ENCODE data around the gene AMER1.

The AMER1 gene

DNA sequence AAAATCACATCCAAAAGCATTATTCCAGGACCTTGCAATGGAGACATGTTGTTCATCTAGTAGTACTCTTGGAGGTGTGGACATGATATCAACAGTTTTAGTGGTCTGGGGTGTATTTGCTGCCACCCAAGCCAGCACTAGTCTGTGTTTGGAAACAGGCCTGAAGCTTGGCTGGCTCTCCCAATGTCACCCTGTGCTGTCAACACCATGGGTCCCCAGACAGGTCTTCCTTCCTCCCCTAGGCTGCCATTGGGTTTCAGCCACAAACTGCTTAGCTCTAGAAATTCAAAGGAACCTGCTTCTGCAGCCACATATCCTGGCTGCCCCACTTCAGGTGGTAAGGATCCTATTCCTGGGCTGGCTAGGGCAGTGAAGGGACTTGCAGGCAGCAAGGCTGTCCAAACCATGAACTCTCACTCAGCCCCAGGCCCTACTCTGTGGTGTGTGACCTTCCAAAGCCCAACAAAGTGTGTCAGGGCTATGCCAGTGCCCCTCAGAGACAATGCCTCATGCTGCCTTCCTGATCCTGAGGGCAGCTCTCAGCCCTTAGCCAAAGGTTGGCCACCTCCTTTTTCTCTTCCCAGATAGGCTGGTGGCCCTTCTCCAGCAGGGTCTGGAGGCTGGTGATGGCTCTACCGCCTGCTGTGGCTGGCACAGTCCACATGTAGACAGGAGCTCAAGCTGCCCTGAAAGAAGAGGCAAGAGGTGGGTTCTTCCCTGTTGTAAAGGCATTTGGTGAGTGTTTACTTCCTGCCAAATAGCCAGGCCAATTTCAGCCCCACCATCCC is 18.3 kb downstream of the AMER1 start:
- DNase-seq (ENCODE audit: low read depth in 4 of 4, low spot score in 1 of 4) = no peak

DNA sequence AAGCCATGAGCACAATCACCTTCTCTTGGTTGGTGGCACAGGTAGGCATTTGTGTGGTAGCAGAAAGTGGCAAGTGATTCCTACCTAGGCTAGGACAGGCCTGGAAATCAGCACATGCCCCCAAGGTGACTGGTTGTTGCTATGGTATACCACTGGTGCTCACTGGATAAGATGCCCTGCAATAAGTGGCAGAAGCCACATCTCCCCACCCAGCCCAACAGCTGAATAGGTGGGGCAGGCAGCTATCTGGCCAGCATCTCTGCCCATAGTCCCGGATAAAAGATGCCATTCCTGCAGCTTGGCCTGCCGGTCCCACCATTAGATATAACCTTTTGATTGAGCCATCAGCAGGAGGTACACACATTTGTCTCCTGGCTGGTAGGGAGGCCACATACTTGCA is 21.1 kb downstream of the AMER1 start:
- DNase-seq (ENCODE audit: low read depth in 4 of 4, low spot score in 1 of 4) = no peak

DNA sequence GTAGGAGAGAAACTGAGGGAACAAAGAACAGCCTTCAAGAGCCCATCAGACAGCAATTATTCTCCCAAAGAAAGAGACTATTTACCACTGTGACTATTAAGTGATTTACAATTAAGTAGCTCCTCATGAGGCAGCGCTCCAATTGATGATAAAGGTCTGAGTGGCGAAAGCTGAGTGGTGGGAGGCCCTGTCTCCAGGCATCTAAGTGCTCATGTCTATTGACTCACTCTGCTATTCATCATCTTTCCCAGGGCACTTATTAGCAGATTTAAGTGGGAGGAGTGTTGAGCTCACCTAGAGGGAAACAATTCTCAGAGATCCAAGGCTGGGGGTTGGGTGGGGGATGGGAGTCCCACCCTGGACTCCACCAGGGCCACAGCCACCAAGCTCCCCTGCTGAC is 23.3 kb downstream of the AMER1 start:
- DNase-seq (ENCODE audit: low read depth in 4 of 4, low spot score in 1 of 4) = no peak

DNA sequence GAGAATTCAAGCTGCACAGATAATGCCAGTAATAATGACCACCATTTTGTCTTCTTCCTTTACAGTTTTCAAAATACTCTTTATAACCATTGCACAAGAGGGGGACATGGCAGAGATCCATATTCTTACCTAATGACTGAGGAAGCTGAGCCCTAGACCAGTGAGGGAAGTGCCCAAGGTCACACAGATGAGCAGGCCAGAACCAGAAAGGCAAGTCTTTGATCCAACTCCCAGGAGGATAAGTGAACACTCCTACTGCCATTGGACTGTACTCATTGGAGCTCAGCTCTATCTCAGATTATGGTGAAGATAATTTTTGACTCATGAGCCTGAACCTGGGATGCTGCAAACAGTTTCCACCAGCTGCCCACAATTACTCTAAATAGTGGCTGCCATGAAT is 28.6 kb downstream of the AMER1 start:
- no peak for DNase-seq (ENCODE audit: low read depth in 4 of 4, low spot score in 1 of 4)

DNA sequence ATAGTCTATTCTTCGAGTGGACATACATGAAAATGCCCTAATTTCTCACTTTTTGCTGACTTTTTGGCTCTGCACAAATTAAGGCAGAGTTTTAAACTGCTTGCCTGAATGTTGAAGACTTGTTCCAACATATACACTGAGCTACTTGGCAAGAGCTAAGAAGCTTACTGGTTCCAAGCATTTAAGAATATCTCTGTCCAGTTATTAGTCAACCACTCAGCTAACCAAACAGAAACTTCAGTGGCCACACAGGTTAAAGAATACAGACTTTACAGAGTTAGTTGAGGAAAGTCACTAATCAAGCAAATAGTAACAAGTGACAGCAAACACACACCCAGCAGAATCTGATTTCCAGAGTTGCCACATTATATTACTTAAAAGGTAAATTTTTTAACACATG is 35.5 kb downstream of the AMER1 start:
- no peak for DNase-seq (ENCODE audit: low read depth in 4 of 4, low spot score in 1 of 4)

DNA sequence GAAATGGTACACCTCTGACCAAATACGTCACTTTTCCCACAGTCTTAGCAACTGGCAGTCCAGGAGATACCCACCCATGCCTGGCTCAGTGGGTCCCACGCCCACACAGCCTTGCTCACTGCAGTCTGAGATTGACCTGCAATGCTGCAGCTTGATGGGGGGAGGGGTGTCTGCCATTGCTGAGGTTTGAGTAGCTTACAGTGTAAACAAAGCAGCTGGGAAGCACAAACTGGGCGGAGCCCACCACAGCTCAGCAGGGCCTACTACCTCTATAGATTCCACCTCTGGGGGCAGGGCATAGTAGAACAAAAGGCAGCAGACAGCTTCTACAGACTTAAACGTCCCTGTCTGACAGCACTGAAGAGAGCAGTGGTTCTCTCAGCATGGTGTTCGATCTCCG is 52.7 kb downstream of the AMER1 start:
- DNase-seq (ENCODE audit: low read depth in 4 of 4, low spot score in 1 of 4) = no peak

DNA sequence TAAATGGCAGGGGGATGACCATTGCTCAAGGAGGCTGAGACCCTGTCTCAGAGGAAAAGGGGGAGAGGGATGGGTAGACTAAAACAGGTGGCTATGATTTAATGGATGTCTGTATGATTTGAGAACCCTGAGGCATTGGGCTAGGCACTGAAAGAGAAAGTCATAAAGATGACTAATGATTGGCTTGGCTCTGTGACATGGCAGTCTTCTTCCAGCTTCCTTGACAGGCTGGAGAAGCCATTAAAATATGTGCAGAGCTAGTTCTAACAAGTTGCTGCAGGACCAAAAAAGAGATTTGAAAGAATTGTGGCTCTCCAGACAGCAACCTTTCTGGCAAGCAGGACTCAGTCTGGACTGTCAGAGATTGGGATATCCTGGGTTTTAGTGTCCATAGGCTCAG is 53.6 kb downstream of the AMER1 start:
- no peak for DNase-seq (ENCODE audit: low read depth in 4 of 4, low spot score in 1 of 4)

DNA sequence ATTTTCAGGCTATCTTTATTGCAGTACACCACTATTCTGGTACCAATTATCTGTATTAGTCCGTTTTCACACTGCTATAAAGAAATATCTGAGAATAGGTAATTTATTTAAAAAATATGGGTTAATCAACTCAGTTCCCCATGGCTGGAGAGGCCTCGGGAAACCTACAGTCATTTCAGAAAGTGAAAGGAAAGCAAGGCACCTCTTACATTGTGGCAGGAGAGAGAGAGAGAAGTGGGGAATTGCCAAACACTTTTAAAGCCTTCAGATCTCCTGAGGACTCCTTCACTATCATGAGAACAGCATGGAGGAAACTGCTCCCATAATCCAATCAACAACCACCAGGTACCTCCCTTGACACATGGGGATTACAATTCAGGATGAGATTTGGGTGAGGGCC is 54.7 kb downstream of the AMER1 start:
- DNase-seq (ENCODE audit: low read depth in 4 of 4, low spot score in 1 of 4) = no peak

Data from stimulated activated CD4-positive, alpha-beta T cell treated with anti-CD3 and anti-CD28 coated beads, Interleukin-1b, Interleukin-23, amount 100 ng/mL, for 24 hours (primary cell).